Gastroesophageal sphincter (tissue), 4 donors: ENCODE measurements around the gene CD53. TPM values are rescaled to one million over a fixed set of nuclear protein-coding genes. Genes with fewer than 3 reads are reported as not detected.
"Not testable (repeated sequence)": the region's sequence is repeated elsewhere in the genome, so short reads cannot be mapped to it uniquely, and the experiment has no call there.

Experiments
- ATAC-seq: fragments of 150-250 bp; one replicate; pipeline ENCODE4 v1.9.1; 2016; ENCODE audit warnings: mild to moderate bottlenecking, moderate library complexity
- H3K27ac ChIP-seq, 4 donors: fragments of 200-600 bp; sonication (generic) in 3 of 4; 1 replicate in 3 of 4; 2 replicates in 1 of 4; pipeline ENCODE4 v1.5.1; 2016 to 2019
- H3K27me3 ChIP-seq: fragments of 200-600 bp; sonication (generic); one replicate; pipeline ENCODE4 v1.5.1; 2019
- H3K36me3 ChIP-seq, 2 donors: fragments of 200-600 bp; sonication (generic); one replicate each; pipeline ENCODE4 v1.5.1; 2019; ENCODE audit warnings: control low read depth in 1 of 2
- H3K4me1 ChIP-seq, 3 donors: fragments of 200-600 bp; sonication (generic); 1 replicate in 2 of 3; 2 replicates in 1 of 3; pipeline ENCODE4 v1.5.1; 2016 to 2019; ENCODE audit warnings: control low read depth in 2 of 3
- H3K4me3 ChIP-seq, 2 donors: fragments of 200-600 bp; sonication (generic); one replicate each; pipeline ENCODE4 v1.5.1; 2019; ENCODE audit warnings: mild to moderate bottlenecking in 1 of 2, moderate library complexity in 1 of 2
- H3K9me3 ChIP-seq, 3 donors: fragments of 200-600 bp; sonication (generic); one replicate each; pipeline ENCODE4 v1.5.1; 2017 to 2019; ENCODE audit warnings: control low read depth in 2 of 3
- CTCF ChIP-seq, 4 experiments: fragments of 200-600 bp in 2 of 4; fragments of 450-650 bp in 2 of 4; sonication (generic) in 1 of 4; IDR thresholded peaks; one replicate each; pipeline ENCODE4 v1.5.1; 2017 to 2019; ENCODE audit warnings: antibody characterized with exemption in 4 of 4, mild to moderate bottlenecking in 2 of 4, moderate library complexity in 2 of 4
- EP300 ChIP-seq: sonication (generic); formaldehyde crosslinking; IDR thresholded peaks from one replicate; pipeline ENCODE4 v1.6.1; 2017; ENCODE audit warnings: antibody characterized with exemption, mild to moderate bottlenecking
- POLR2A ChIP-seq, 2 donors: fragments of 450-650 bp; IDR thresholded peaks; one replicate each; pipeline ENCODE4 v1.6.1; 2017; ENCODE audit warnings: antibody characterized with exemption in 2 of 2, mild to moderate bottlenecking in 2 of 2, moderate library complexity in 1 of 2
- POLR2AphosphoS5 ChIP-seq: sonication (generic); formaldehyde crosslinking; IDR thresholded peaks from one replicate; pipeline ENCODE4 v1.6.1; 2017; ENCODE audit warnings: antibody characterized with exemption
- WGBS, 2 donors: methylation state at CpG; one replicate each; pipeline ENCODE4 v1.1.5; 2018; ENCODE audit warnings: low coverage in 1 of 2; 5-methylcytosine and 5-hydroxymethylcytosine counted together
- total RNA-seq, 4 donors: library from RNA; depleted of rRNA; stranded (reverse); fragments of >200 nt; gene quantifications; one replicate each; pipeline ENCODE4 v1.1.0, GENCODE V29; 2016

CD53 gene
- total RNA-seq, 4 donors from 2014 or later = 8.1 to 48.1 (median 22.9) TPM

GRCh38 chr1:110859062-110859461, 13.9 kb upstream of the CD53 start:
- ATAC-seq = no peak
- TF ChIP-seq POLR2A (IDR thresholded peaks at IDR 0.05) (no peak), EP300 (no peak), CTCF (IDR thresholded peaks at IDR 0.05) (no peak), POLR2AphosphoS5 (no peak)
- no peaks in the 10 kb centered on the region for H3K36me3 ChIP-seq
- no peak overlapping the region for H3K27ac ChIP-seq
- H3K4me3 ChIP-seq = no peak overlapping the region
- WGBS, 2 donors = 36 to 66% methylated on average over 2 of the region's 2 CpGs
- H3K4me1 ChIP-seq = no peaks in the 10 kb centered on the region
- H3K9me3 ChIP-seq = no peaks in the 10 kb centered on the region
- no peaks in the 10 kb centered on the region for H3K27me3 ChIP-seq

- no peak overlapping the region for H3K4me3 ChIP-seq
- peaks cover 0 to 7% (median 0%) of the 10 kb centered on the region in 3 donors for H3K9me3 ChIP-seq
- H3K27ac ChIP-seq = no peak overlapping the region
- 63 to 69% methylated on average over 2 of the region's 2 CpGs for WGBS, 2 donors
- H3K4me1 ChIP-seq = no peaks in the 10 kb centered on the region
- no peaks in the 10 kb centered on the region for H3K27me3 ChIP-seq
- no peaks in the 10 kb centered on the region for H3K36me3 ChIP-seq
- TF ChIP-seq CTCF (IDR thresholded peaks at IDR 0.05) (no peak), POLR2AphosphoS5 (no peak), EP300 (no peak), POLR2A (IDR thresholded peaks at IDR 0.05) (no peak)
- ATAC-seq = no peak
These were observed 12.8 kb upstream of the CD53 start for GRCh38 chr1:110860174-110860573.

- peaks cover 0 to 12% (median 0%) of the 10 kb centered on the region in 3 donors for H3K9me3 ChIP-seq
- H3K27me3 ChIP-seq, H3K36me3 ChIP-seq, H3K4me1 ChIP-seq, H3K4me3 ChIP-seq, ATAC-seq, H3K27ac ChIP-seq: not testable (repeated sequence)
- 0 to 88% methylated on average over 1 of the region's 2 CpGs for WGBS, 2 donors
These were observed 12.3 kb upstream of the CD53 start for GRCh38 chr1:110860620-110861019.

GRCh38 chr1:110861942-110862341, 11.0 kb upstream of the CD53 start:
- 71 to 86% methylated on average over 1 of the region's 1 CpG for WGBS, 2 donors
- H3K4me1 ChIP-seq, H3K27ac ChIP-seq, H3K27me3 ChIP-seq, H3K36me3 ChIP-seq, ATAC-seq, H3K4me3 ChIP-seq: not testable (repeated sequence)
- H3K9me3 ChIP-seq = peaks cover 0 to 22% (median 0%) of the 10 kb centered on the region in 3 donors

- H3K27ac ChIP-seq = no peak overlapping the region
- H3K36me3 ChIP-seq = no peaks in the 10 kb centered on the region
- ATAC-seq = no peak
- 67% methylated on average over 1 of the region's 1 CpG; no CpG with 5 or more reads in 1 of the 2 donors for WGBS, 2 donors
- H3K4me3 ChIP-seq = no peak overlapping the region
- peaks cover 0 to 40% (median 0%) of the 10 kb centered on the region in 3 donors for H3K9me3 ChIP-seq
- H3K4me1 ChIP-seq = no peaks in the 10 kb centered on the region
- TF ChIP-seq POLR2A (IDR thresholded peaks at IDR 0.05) (no peak), POLR2AphosphoS5 (no peak), EP300 (no peak), CTCF (IDR thresholded peaks at IDR 0.05) (no peak)
- H3K27me3 ChIP-seq = no peaks in the 10 kb centered on the region
These were observed 8.7 kb upstream of the CD53 start for GRCh38 chr1:110864287-110864686.

GRCh38 chr1:110870721-110871388, 2.1 kb upstream of the CD53 start:
- Histone ChIP-seq H3K4me1 (no peaks in the 10 kb centered on the region), H3K36me3 (no peaks in the 10 kb centered on the region), H3K27me3 (no peaks in the 10 kb centered on the region), H3K9me3 (peaks cover 0 to 26% (median 0%) of the 10 kb centered on the region in 3 donors), H3K27ac (no peak overlapping the region), H3K4me3 (no peak overlapping the region)
- 25 to 36% methylated on average over 3 of the region's 3 CpGs for WGBS, 2 donors
- no peak for ATAC-seq
- no peak for TF ChIP-seq CTCF (IDR thresholded peaks at IDR 0.05)
- TF ChIP-seq POLR2AphosphoS5 = no peak
- no peak for TF ChIP-seq POLR2A (IDR thresholded peaks at IDR 0.05)
- TF ChIP-seq EP300 = no peak
